ENCODE data around the gene SIPA1L2. TPM values are rescaled to one million over a fixed set of nuclear protein-coding genes. Genes with fewer than 3 reads are reported as not detected.

The SIPA1L2 gene
- total RNA-seq, 4 donors from 2014 or later: 20.5 to 111 (median 39.8) TPM

DNA sequence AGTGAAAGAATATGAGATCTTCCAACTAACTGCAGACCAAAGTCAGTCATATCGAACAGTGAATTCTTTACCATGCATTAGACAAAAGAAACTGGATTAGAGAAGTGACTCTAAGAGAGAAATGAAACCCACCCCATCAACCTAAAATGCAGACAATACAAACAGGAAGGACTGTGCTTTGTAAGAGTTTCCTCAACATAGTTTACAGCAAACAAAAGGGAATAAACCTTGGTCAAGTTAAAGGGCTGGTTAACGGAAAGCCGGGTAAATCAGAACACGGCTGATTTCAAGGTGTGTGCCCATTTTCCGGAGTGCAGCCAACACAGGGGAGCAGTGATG, 39.2 kb downstream of the SIPA1L2 start:
- ATAC-seq (ENCODE audit: low FRiP score) (no peak), DNase-seq (ENCODE audit: low spot score) (no peak)
- TF ChIP-seq, protein P1, sequence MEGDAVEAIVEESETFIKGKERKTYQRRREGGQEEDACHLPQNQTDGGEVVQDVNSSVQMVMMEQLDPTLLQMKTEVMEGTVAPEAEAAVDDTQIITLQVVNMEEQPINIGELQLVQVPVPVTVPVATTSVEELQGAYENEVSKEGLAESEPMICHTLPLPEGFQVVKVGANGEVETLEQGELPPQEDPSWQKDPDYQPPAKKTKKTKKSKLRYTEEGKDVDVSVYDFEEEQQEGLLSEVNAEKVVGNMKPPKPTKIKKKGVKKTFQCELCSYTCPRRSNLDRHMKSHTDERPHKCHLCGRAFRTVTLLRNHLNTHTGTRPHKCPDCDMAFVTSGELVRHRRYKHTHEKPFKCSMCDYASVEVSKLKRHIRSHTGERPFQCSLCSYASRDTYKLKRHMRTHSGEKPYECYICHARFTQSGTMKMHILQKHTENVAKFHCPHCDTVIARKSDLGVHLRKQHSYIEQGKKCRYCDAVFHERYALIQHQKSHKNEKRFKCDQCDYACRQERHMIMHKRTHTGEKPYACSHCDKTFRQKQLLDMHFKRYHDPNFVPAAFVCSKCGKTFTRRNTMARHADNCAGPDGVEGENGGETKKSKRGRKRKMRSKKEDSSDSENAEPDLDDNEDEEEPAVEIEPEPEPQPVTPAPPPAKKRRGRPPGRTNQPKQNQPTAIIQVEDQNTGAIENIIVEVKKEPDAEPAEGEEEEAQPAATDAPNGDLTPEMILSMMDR (IDR thresholded peaks at IDR 0.05): no peak

GRCh38 chr1:232589812-232590743, 39.9 kb downstream of the SIPA1L2 start:
- no peak for ATAC-seq (ENCODE audit: low FRiP score)
- DNase-seq (ENCODE audit: low spot score): no peak
- TF ChIP-seq, protein P1 (IDR thresholded peaks at IDR 0.05): no peak

DNA sequence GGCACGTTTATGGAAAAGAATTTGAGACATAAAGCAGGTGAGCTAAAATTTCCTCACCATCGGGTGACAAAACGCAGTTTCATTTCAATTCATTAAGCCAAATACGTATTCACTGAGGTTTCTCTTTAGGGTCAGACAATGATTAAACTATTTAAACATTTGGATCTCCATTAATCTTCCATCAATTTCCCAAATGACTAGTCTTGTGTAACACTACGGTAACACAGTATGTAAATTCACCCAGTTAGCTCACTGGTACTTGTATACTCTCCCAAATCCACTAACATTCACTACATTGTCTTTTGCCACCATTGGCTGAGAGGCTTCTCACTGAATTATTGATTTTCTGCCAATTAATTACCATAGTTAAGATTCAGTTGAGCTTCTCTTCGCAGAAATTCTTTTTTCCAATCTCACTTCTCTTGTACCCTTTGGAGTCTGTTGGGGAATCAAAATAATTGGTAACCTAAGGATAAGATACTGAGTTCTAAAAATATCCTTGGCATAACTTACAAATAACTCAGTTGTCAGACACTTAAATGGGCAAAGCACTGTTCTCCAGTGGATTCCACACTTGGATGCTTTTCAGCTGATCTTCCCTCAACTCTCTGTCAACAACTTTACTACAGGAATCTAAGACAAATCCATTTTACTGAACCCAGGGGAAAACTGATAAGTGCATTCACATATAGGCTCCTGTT, 40.7 kb downstream of the SIPA1L2 start:
- DNase-seq (ENCODE audit: low spot score) (no peak), ATAC-seq (ENCODE audit: low FRiP score) (no peak)
- TF ChIP-seq, protein P1 (IDR thresholded peaks at IDR 0.05): no peak

- TF ChIP-seq, protein P1 (IDR thresholded peaks at IDR 0.05): no peak
- no peak for ATAC-seq (ENCODE audit: low FRiP score)
- DNase-seq (ENCODE audit: low spot score): no peak
Measured at GRCh38 chr1:232587141-232588008, 42.6 kb downstream of the SIPA1L2 start.

GRCh38 chr1:232586679-232587078, 43.3 kb downstream of the SIPA1L2 start:
- ATAC-seq (ENCODE audit: low FRiP score) (no peak), DNase-seq (ENCODE audit: low spot score) (no peak)
- TF ChIP-seq, protein P1 (IDR thresholded peaks at IDR 0.05): no peak

DNA sequence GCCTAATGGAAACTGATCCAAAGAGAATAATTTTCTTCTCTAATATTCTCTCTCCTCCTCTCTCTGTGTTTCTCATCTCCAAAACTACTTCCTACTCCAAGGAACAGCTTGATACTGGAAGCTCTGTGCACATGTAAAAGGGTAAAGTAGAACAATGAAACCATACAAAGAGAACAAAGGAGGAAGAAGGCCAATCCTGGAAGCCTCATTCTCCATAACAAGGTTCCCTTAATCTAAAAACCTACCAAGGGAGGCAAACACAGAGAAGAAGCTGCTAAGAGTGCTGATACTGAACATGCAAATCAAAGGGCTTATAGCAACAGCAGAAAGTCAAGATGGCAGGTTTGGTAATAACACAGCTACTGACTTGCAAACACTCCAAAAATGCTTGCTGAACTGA, 44.4 kb downstream of the SIPA1L2 start:
- no peak for DNase-seq (ENCODE audit: low spot score)
- no peak for ATAC-seq (ENCODE audit: low FRiP score)
- TF ChIP-seq, protein P1 (IDR thresholded peaks at IDR 0.05): no peak
